ENCODE measurements around the gene STARD9.

GRCh38 chr15:42728972-42729371 lies 153.6 kb downstream of the STARD9 start:
- TF ChIP-seq CTCF (IDR thresholded peaks at IDR 0.05; ENCODE audit: low read depth, low read length) (no peak), MAX (IDR thresholded peaks at IDR 0.05; ENCODE audit: low read depth, low read length) (no peak), POLR2A (IDR thresholded peaks at IDR 0.05; ENCODE audit: extremely low read depth, insufficient read length) (no peak), MYC (IDR thresholded peaks at IDR 0.05; ENCODE audit: low read depth, low read length) (no peak)
